ENCODE results near the gene ELP4. TPM values are rescaled to one million over a fixed set of nuclear protein-coding genes. Genes with fewer than 3 reads are reported as not detected.
"Not testable (repeated sequence)": the region's sequence is repeated elsewhere in the genome, so short reads cannot be mapped to it uniquely, and the experiment has no call there.

Gene ELP4, protein sequence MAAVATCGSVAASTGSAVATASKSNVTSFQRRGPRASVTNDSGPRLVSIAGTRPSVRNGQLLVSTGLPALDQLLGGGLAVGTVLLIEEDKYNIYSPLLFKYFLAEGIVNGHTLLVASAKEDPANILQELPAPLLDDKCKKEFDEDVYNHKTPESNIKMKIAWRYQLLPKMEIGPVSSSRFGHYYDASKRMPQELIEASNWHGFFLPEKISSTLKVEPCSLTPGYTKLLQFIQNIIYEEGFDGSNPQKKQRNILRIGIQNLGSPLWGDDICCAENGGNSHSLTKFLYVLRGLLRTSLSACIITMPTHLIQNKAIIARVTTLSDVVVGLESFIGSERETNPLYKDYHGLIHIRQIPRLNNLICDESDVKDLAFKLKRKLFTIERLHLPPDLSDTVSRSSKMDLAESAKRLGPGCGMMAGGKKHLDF
- 31.4 TPM for total RNA-seq

DNA sequence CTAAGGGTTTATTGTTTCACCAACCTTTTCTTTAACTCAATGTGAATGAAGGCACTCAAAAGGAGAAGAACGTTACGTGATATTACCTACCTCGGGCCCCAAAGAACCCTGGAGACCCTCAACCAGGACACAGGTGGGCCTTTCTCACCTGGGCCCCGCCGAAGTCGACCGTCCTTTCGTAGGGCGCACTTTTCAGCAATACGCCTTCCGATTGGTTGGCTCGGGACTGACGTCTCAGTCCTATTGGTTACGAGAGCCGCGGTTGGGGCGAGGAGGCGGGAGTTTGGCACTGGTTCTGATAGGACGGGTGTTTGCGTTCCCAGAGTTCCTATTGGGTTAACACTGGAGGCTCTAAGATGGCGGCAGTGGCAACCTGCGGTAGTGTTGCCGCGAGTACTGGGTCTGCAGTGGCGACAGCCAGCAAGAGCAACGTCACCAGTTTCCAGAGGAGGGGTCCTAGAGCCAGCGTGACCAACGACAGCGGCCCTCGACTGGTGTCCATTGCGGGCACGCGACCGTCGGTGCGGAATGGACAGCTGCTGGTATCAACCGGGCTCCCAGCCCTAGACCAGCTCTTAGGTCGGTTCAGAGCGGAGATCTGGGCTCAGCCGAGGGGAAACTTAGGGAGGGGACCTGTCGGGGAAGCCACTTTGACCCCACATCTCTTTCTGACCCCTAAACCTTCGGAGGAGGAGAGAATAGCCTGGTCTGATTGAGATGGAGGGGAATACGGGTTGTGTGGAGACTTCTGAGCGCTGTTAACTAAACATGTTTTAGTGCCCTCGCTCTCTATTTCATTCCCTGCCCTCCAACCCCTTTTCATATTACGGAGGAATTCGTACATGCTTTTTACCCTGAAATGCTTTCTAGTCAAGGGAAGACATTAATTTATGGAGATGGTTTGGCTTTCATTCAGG is at the start of gene ELP4, which contains the start of gene IMMP1L:
TSS of gene ELP4 (plus strand) at position 339 of the 917 bp plus-strand sequence. CDS start at position 357, 18 bp downstream.
TSS of gene IMMP1L (minus strand) at position 194 of the 917 bp plus-strand sequence. CDS start 46,346 bp downstream, outside the sequence.
- peak; percentile 97 for DNase-seq

DNA sequence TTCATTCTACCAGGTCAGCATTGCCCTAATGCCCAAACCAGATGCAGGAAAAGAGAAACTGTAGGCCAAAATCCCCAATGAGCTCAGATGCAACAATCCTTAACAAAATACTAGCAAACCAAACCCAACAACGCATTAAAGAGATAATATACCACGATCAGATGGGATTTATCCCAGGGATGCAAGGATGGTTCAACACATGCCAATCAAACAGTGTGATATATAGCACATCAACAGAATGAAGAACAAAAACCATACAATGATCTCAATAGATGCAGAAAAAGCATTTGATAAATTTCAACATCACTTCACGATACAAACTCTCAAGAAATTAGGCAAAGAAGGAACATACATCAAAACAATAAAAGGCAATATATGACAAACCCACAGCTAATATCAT is 45.1 kb upstream of the ELP4 start:
- DNase-seq: no peak

DNA sequence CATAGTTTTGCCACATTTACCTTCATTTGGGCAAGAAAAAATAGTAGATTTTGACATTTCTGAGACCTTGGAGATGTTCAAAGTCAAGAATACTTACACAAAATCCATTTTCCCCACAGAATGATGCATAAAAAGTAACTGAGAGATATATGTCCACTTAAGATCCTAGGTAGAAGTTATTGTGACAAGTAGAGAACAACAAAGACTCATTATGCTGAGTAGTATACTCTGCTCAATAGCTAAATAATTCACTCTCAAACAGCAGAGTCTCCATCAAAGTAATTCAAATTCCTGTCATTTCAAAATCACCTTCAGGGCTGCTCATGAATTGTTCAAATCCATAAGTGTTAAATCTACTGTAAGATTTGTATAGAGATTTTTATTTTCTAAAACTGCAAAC is 35.5 kb upstream of the ELP4 start:
- DNase-seq: no peak

DNA sequence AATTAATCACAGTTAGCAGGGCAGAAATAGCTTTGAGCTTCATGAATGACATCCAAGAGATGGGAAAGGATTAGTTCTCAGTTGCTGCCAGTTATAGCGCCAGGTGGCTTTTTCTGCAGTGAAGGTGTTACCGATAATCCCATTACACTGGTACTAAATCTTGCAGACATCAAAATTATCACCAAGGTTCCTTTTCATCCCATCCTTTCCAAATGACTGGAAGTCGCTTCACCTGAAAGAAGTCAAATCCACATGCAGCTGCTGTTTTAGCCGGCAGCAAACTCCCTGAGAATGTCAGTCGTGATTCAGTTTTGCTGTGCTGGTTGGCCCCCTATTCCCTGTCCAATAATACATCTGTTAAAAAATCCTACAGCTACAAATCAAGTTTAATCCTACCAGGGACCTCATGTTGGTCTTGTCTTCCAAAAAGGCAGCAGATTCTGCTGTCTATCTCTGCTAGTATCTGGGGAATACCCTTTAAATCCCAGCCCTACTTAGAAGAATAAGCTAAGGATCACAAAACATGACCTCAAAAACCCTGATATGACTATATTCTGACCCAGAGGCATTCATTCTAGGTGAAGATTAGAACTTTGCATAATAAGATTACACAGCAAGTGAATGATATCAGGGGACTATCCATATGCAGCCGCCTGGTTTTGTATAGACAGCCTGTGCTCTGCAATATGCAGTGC is 31.9 kb upstream of the ELP4 start:
- DNase-seq: no peak

DNA sequence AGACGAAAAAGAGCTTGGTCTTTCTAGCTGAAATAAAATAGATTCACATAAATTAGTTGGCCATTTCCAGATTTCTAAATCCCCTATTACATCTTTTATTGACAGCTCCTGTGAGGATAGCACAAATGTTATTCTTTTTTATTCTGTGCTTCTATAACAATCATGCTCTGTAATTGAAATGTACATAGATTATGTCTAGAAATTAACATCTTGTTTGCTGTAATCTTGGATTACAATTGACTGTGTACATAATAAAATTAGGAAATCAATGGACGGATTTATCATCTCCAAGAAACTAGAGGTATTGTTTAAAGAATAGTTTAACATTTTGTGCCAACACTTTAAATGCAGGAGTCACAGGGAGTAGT is 31.4 kb upstream of the ELP4 start:
- no peak for DNase-seq

DNA sequence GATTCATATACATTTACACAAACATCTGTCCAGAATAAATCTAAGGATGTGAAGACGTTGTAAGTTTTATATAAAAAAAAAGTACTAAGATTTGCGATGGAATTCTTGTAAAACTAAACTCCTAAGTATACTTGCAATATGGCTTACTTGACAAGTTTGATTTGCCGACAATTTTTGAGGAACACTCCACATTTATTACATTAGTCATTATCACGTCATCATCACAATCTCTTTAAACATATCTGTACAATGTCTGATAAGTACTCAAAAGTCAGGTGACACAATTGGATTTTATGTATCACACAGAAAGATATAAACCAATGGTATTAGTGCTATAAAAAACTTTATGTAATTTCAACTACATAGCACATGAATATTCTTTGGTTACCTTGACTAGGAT is 30.5 kb upstream of the ELP4 start:
- no peak for DNase-seq

DNA sequence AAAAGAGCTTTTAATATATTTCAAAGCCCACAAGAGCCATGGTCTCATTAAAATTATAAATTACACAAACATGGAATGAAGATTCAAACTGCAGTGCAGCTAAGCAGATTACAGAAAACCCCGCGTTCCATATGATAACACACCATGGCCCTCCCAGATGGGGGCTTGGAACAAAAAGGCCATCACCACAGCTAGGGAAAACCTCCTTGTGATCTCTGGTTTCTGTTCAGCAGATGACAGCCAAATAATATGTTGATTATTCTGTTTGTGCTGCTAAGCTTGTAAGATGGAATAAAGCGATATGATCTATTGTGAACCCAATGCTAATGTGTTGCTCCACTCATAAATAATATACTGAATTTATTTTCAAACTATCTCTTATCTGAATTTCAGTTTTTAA is 28.6 kb upstream of the ELP4 start:
- no peak for DNase-seq

DNA sequence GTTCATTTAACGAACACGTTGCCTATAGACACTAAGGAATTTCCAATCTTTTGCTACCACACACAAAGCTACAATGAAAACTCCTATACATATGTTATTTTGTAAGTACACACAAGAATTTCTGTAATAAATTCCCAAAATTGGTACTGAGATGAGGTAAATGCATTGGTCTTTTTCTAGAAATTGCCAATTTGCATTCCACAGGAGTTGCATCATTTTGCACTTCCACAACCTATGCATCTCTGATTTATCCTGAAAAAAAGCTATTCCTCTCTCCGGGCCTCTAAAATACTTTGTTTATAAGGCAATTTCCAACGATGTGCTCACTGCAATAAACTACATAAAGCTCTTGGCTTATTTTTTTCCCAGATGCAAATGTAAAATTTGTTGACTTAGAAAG is 25.1 kb upstream of the ELP4 start:
- DNase-seq: no peak

DNA sequence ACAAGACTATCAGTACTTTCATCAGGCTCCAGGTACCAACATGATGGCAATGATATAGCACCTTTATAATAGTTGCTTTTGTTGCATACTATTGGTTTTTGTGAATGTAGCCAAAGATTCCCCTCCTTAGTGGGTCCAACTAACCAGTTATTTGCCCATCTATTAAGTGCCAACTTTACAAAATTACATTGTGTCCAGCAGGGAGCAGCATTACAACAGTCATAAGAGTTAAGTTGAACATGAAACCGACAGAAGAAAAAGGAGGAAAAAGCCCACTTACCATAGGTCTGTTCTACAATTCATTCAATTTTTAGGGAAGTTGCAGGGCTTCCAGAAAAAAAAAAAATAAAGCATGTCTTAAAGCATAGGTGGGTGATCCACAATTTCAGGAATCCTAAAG is 21.7 kb upstream of the ELP4 start:
- DNase-seq: peak; percentile 20

DNA sequence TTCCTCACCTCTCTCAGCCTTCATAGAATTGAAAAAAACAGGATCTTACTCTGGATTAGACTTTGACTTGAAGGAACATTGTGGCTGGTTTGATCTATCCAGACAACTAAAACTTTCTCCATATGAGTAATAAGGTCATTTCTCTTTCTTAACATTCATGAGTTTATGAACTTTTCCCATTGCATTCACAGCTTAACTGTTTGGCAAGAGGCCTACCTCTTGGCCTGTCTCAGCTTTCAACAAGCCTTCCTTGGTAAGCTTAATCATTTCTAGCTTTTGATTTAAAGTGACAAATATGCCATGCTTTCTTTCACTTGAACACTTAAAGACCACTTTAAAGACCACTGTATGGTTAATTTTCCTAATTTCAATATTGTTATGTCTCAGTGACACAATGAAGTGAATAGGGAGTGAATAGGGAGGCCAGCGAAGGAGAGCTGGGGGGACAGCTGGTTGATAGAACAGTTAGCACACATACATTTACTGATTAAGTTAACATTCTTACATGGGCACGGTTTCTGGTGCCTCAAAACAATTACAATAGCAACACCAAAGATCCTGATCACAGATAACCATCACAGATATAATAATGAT is 17.1 kb upstream of the ELP4 start:
- DNase-seq: no peak

DNA sequence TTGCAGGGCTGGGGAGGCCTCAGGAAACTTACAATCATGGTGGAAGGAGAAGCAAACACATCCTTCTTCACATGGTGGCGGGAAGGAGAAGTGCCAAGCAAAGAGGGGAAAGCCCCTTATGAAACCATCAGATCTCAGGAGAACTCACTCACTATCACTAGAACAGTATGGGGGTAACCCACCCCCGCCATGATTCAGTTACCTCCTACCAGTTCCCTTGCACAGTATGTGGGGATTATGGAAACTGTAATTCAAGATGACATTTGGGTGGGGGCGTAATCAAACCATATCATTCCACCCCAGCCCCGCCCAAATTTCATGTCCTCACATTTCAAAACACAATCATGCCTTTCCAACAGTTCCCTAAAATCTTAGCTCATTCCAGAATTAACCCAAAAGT is 16.3 kb upstream of the ELP4 start:
- no peak for DNase-seq

DNA sequence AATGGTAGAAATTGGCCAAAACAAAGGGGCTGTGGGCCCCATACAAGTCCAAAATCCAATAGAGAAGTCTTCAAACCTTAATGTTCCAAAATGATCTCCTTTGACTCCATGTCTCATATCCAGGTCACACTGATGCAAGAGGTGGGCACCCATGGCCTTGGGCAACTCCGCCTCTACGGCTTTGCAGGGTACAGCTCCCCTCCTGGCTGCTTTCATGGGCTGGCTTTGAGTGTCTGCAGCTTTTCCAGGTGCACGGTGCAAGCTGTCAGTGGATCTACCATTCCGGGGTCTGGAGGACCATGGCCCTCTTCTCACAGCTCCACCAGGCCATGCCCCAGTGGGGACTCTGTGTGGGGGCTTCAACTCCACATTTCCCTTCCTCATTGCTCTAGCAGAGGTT is 15.8 kb upstream of the ELP4 start:
- DNase-seq: not testable (repeated sequence)

DNA sequence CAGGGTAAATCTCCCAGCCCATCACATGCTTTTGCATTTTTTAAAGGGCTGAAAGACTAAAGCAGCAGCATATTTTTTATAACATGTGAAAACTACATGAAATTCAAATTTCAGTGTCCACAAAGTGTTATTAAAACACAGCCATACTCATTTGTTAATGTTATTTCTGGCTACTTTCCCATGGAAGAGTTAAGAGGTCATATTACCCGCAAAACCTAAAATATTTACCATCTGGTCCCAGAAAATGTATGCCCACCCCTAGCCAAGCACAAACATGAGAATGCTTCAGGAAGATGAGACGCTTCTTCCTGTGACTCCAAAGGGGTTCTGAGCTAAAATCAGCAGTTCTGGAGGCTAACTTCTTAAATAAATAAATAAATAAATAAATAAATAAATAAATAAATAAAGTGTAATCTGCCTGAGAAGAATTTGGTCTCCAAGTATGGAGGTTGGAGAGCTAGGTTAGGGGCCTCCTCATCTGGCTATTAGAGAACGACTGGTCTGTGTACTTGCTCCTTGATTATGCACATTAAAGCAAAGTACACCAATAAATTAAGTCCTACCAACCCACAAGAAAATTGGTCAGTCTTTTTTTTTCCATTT is 9.9 kb upstream of the ELP4 start:
- DNase-seq: no peak

DNA sequence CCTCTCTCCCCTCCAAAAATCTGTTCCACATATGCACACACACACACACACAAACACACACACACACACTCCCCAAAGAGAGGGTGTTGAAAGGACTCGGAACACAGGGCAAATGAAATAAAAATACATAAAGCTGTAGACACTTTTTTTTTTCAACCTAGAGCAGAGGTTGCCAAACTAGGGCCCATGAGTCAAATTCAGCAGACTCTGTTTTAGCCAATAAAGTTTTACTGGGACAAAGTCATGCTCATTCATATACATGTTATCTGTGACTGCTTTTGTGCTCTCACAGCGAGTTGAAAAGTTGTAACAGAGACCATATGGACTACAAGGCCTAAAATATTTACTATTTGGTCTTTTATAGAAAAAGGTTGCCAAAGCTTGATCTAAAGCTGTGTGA is 9.0 kb upstream of the ELP4 start:
- no peak for DNase-seq

DNA sequence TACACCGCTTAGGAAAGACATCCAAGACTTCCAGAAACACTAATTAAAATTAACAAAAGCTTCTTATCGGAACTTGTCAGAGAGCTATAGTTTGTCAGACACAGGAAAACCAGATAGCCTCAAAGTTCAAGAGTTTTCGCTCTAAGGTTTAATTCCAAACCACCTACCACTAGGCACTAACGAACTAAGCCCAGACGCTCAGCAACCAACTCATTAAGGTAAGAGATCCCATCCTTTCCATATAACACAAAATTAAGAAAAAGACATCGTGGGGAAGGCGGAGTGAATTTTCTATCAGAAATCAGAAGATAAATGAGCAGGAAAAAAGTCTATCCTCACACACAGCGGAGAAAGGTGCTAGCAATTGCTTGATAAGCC is 527 bp upstream of the ELP4 start:
- DNase-seq: no peak

DNA sequence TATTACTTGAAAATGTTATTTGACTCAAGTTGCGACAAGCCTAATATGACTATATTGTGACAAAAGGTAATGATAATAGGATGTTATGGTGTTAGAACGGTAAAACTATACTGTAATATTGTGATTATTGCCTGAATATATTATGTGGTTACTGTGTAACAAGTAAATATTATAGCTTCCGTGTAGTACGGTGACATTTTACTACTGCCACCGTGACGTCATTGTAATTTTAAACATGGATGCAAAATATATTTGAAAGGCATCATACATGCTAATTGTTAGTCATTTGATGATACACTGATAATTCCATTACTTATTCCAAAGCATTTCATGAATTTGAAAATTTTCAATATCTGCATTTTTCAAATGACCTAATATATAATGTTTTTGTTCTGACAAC is 2.5 kb downstream of the ELP4 start:
- DNase-seq: no peak

DNA sequence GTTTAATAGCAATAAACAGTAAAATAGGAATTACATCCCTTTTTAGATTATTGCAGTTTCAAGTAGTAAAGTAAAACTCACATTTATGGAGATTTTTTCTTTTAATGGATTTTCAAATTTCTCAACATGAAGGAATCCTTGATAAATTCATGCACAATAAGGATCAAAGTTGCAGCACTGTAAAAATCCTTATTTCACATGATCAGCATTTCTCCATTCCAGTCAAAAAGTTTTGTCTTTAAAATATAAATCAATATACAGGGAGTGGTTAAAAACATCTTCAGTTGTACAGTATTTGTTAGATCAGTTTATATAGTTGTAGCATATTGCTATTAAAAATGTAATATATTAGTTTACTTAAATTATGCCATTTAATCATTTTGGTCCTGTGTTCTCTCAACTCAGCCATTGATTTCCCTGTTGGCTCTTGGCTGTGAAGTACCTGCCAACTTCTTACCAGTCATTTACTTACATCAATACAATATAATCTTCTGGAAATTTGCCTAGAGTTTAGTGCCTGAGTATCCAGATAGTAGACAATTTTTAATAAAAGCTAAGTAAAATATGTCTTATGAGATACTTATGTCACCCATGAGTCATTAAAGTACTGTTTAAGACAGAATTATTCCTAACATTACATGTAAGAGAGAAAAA is 12.1 kb downstream of the ELP4 start:
- no peak for DNase-seq

DNA sequence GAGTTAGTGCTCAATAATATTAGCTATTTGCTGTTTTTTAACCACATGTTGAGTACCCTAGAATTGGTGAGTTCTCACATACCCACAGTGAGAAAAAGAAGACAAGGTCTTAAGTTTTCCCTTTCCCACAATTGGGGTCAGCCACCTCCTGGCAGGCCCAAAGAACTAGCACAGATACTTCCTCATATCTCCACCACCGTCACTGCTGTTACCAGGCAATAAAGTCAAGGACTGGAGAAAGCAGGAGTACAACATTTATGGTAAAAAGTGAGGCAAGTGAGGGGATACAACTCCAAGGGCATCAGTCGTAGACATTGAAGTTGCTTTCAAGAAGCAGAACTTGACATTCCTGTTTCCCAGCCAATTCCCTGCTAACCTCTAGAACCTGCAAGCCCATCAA is 19.6 kb downstream of the ELP4 start:
- no peak for DNase-seq

DNA sequence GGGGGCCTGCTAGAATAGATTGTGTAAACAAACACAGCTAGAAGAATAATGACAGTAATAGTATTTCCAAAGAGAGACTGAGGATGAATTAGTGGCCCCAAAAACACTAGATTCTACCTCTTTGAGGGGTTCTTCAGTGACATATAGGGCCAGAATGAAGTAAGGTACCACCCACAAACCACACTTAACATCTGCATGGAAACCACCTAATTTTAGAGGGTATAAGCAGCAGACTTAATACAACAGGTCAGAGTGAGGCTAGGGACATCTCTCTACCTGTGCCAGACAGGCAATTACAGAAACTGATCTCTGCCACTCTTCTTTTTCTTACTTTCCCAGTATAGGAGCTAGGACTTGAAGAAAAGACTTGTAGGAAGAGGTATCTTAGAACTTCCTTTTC is 20.1 kb downstream of the ELP4 start:
- no peak for DNase-seq

DNA sequence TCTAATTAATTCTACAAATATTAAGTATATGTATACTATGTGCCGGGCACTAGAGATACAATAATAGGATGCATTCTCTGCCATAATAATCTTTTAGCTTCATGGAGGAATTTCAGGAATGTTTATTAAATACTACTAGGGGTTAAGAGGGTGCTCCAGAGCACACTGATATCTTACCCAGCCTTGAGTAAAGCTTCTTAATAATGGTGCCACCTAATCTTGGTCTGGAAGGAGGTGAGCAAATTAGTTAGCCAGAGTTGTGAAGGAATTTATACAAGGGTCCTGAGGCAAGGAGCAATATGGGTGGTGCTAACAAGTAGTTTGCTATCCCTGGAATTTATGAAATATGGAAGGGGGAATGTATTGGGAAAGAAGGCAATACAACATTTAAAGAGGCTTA is 21.7 kb downstream of the ELP4 start:
- DNase-seq: no peak

DNA sequence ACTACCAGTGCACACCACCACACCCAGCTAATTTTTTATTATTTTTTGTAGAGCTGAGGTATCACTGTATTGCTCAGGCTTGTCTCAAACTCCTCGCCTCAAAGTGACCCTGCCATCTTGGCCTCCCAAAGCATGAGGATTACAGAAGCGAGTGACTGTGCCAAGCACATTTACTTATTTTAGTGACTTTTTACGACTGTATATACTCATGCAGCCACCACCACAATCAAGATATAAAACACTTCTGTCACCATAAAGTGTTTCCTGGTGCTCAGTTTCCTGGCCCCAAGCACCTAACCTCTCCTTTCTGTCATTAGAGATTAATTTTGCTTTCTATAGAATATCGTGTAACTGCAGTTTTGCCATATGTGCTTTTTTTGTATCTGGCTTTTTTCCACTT is 25.9 kb downstream of the ELP4 start:
- no peak for DNase-seq

Measured in skin of body (tissue), 2 donors.